GM19452 (cell line): ENCODE results near the gene TYW5.

Experiments
- ATAC-seq: cut with Tn5 transposase; IDR thresholded peaks from one replicate; pipeline ENCODE4 v1.9.1; 2021; ENCODE audit not compliant: unreplicated experiment

TYW5 gene

GRCh38 chr2:199975273-199975895 lies 20.1 kb upstream of the TYW5 start:
- no peak for ATAC-seq

GRCh38 chr2:199973703-199974102 lies 18.4 kb upstream of the TYW5 start:
- no peak for ATAC-seq

GRCh38 chr2:199972088-199972626 lies 16.9 kb upstream of the TYW5 start:
- ATAC-seq, result no peak

GRCh38 chr2:199968126-199968525 lies 12.8 kb upstream of the TYW5 start:
- ATAC-seq, result no peak

GRCh38 chr2:199966976-199967375 lies 11.7 kb upstream of the TYW5 start:
- ATAC-seq, result no peak

GRCh38 chr2:199966405-199966804 lies 11.1 kb upstream of the TYW5 start:
- no peak for ATAC-seq

- peak; percentile 71 for ATAC-seq
Observed at GRCh38 chr2:199962203-199962602, 6.9 kb upstream of the TYW5 start.

GRCh38 chr2:199958014-199958413 lies 2.7 kb upstream of the TYW5 start:
- no peak for ATAC-seq

GRCh38 chr2:199956062-199956380 lies 730 bp upstream of the TYW5 start:
- ATAC-seq, result no peak

- peak; percentile 40 for ATAC-seq
Observed at GRCh38 chr2:199955007-199955338, 318 bp downstream of the TYW5 start.

- ATAC-seq, result no peak
Observed at GRCh38 chr2:199951023-199951422, 4.3 kb downstream of the TYW5 start.

GRCh38 chr2:199950396-199950795 lies 4.9 kb downstream of the TYW5 start:
- ATAC-seq, result no peak

GRCh38 chr2:199946836-199947235 lies 8.5 kb downstream of the TYW5 start:
- ATAC-seq, result no peak

- no peak for ATAC-seq
Observed at GRCh38 chr2:199946196-199946595, 9.1 kb downstream of the TYW5 start.

GRCh38 chr2:199943373-199943772 lies 11.9 kb downstream of the TYW5 start:
- no peak for ATAC-seq

GRCh38 chr2:199940373-199940772 lies 14.9 kb downstream of the TYW5 start:
- ATAC-seq, result peak; percentile 50

- ATAC-seq, result no peak
Observed at GRCh38 chr2:199936554-199936953, 18.7 kb downstream of the TYW5 start.

GRCh38 chr2:199933466-199933865 lies 21.8 kb downstream of the TYW5 start:
- ATAC-seq, result no peak

- ATAC-seq, result no peak
Observed at GRCh38 chr2:199932312-199932855, 22.9 kb downstream of the TYW5 start.

- ATAC-seq, result no peak
Observed at GRCh38 chr2:199929262-199929661, 26.0 kb downstream of the TYW5 start.

GRCh38 chr2:199928626-199929025 lies 26.7 kb downstream of the TYW5 start:
- no peak for ATAC-seq

- no peak for ATAC-seq
Observed at GRCh38 chr2:199928226-199928625, 27.1 kb downstream of the TYW5 start.

- no peak for ATAC-seq
Observed at GRCh38 chr2:199926806-199927205, 28.5 kb downstream of the TYW5 start.
